ENCODE measurements around the gene DCP2.
"Not testable (repeated sequence)": the region's sequence is repeated elsewhere in the genome, so short reads cannot be mapped to it uniquely, and the experiment has no call there.

The DCP2 gene

GRCh38 chr5:112976432-112977309, at the start of gene DCP2:
Gene DCP2 (plus strand): TSS chr5:112976798. CDS start chr5:112976934, 136 bp downstream.
- peak; percentile 97 to 98 for DNase-seq

- DNase-seq, result peak in 1 of 2 donors; percentile 24
Measured at GRCh38 chr5:112929336-112930081, 47.1 kb upstream of the DCP2 start.

GRCh38 chr5:112930082-112930344, 46.6 kb upstream of the DCP2 start:
- peak; percentile 36 to 66 for DNase-seq

GRCh38 chr5:112931473-112931872, 45.1 kb upstream of the DCP2 start:
- DNase-seq, result no peak

GRCh38 chr5:112933105-112933504, 43.5 kb upstream of the DCP2 start:
- DNase-seq, result no peak

GRCh38 chr5:112933651-112934365, 42.8 kb upstream of the DCP2 start:
- DNase-seq, result no peak

- no peak for DNase-seq
Measured at GRCh38 chr5:112934366-112934663, 42.3 kb upstream of the DCP2 start.

- no peak for DNase-seq
Measured at GRCh38 chr5:112935675-112936074, 40.9 kb upstream of the DCP2 start.

- no peak for DNase-seq
Measured at GRCh38 chr5:112938286-112938685, 38.3 kb upstream of the DCP2 start.

- no peak for DNase-seq
Measured at GRCh38 chr5:112940670-112941069, 35.9 kb upstream of the DCP2 start.

- DNase-seq, result no peak
Measured at GRCh38 chr5:112948458-112948857, 28.1 kb upstream of the DCP2 start.

GRCh38 chr5:112951124-112951702, 25.4 kb upstream of the DCP2 start:
- DNase-seq, result no peak

GRCh38 chr5:112956606-112957005, 20.0 kb upstream of the DCP2 start:
- no peak for DNase-seq

- DNase-seq, result no peak
Measured at GRCh38 chr5:112957036-112957808, 19.4 kb upstream of the DCP2 start.

- DNase-seq, result no peak
Measured at GRCh38 chr5:112958093-112959088, 18.2 kb upstream of the DCP2 start.

- not testable (repeated sequence) for DNase-seq
Measured at GRCh38 chr5:112959872-112960271, 16.7 kb upstream of the DCP2 start.

GRCh38 chr5:112960315-112960714, 16.3 kb upstream of the DCP2 start:
- no peak for DNase-seq

- DNase-seq, result no peak
Measured at GRCh38 chr5:112960863-112961504, 15.6 kb upstream of the DCP2 start.

- DNase-seq, result not testable (repeated sequence)
Measured at GRCh38 chr5:112963374-112963733, 13.2 kb upstream of the DCP2 start.

- DNase-seq, result no peak
Measured at GRCh38 chr5:112965733-112966306, 10.8 kb upstream of the DCP2 start.
